Keratinocyte (primary cell): ENCODE data around the gene COL11A2. TPM values are rescaled to one million over a fixed set of nuclear protein-coding genes. Genes with fewer than 3 reads are reported as not detected.

Experiments used
- DNase-seq: peaks from one replicate; pipeline ENCODE4 v3.0.0-alpha.2; 2011; ENCODE audit warnings: low read depth, missing footprints, low spot score
- FAIRE-seq: peaks from 2 replicates; lab custom pipeline; 2011; peaks lifted over from hg19 to GRCh38; lab: Jason Lieb, UNC
- H2AFZ ChIP-seq: 2 replicates; pipeline ENCODE4 v1.6.0; 2012; ENCODE audit warnings: low read length, control low read depth, inconsistent platforms; ENCODE audit not compliant: control insufficient read depth
- H3K27ac ChIP-seq: 2 replicates; pipeline ENCODE4 v1.5.1; 2011; ENCODE audit warnings: low read length; ENCODE audit not compliant: control insufficient read depth, insufficient read depth
- H3K27me3 ChIP-seq: 3 replicates; pipeline ENCODE4 v1.6.0; 2011; ENCODE audit warnings: low read length; ENCODE audit not compliant: control insufficient read depth, insufficient read depth; ENCODE audit errors: extremely low read depth
- H3K36me3 ChIP-seq, 2 experiments: 2 replicates in 1 of 2; 3 replicates in 1 of 2; pipeline ENCODE4 v1.5.1; 2011; ENCODE audit warnings: low read length in 2 of 2, mild to moderate bottlenecking in 1 of 2; ENCODE audit not compliant: control insufficient read depth in 2 of 2, insufficient read depth in 2 of 2; ENCODE audit errors: extremely low read depth in 1 of 2
- H3K4me1 ChIP-seq: 3 replicates; pipeline ENCODE4 v1.5.1; 2011; ENCODE audit warnings: low read length; ENCODE audit not compliant: control insufficient read depth, insufficient read depth; ENCODE audit errors: extremely low read depth
- H3K4me2 ChIP-seq: 3 replicates; pipeline ENCODE4 v1.6.0; 2011; ENCODE audit warnings: low read depth, low read length; ENCODE audit not compliant: control insufficient read depth, insufficient read depth; ENCODE audit errors: extremely low read depth
- H3K4me3 ChIP-seq, 3 experiments: fragments of 200-600 bp in 1 of 3; sonication (generic) in 1 of 3; 2 replicates in 2 of 3; 3 replicates in 1 of 3; pipeline ENCODE4 v1.5.1; 2011 to 2016; ENCODE audit warnings: low read length in 3 of 3, mild to moderate bottlenecking in 3 of 3, control low read depth in 2 of 3, inconsistent platforms in 1 of 3, low read depth in 1 of 3, mixed read lengths in 1 of 3, mixed run types in 1 of 3, moderate library complexity in 1 of 3; ENCODE audit not compliant: control insufficient read depth in 2 of 3, insufficient read depth in 2 of 3; ENCODE audit errors: extremely low read depth in 1 of 3
- H3K79me2 ChIP-seq: 2 replicates; pipeline ENCODE4 v1.6.0; 2012; ENCODE audit warnings: low read length; ENCODE audit not compliant: control insufficient read depth, insufficient read depth
- H3K9ac ChIP-seq: 3 replicates; pipeline ENCODE4 v1.6.0; 2011; ENCODE audit warnings: low read length; ENCODE audit not compliant: control insufficient read depth, insufficient read depth; ENCODE audit errors: extremely low read depth
- H3K9me1 ChIP-seq: 3 replicates; pipeline ENCODE4 v1.6.0; 2011; ENCODE audit warnings: low read length; ENCODE audit not compliant: control insufficient read depth, insufficient read depth; ENCODE audit errors: extremely low read depth
- H3K9me3 ChIP-seq: 2 replicates; pipeline ENCODE4 v1.5.1; 2012; ENCODE audit warnings: low read depth, low read length; ENCODE audit not compliant: control insufficient read depth
- H4K20me1 ChIP-seq: 3 replicates; pipeline ENCODE4 v1.6.0; 2011; ENCODE audit warnings: low read length; ENCODE audit not compliant: control insufficient read depth, insufficient read depth; ENCODE audit errors: extremely low read depth
- CTCF ChIP-seq, 3 experiments: IDR thresholded peaks in 1 of 3; conservative IDR thresholded peaks in 1 of 3; optimal IDR thresholded peaks in 1 of 3; 2 replicates in 2 of 3; 3 replicates in 1 of 3; pipeline versions ENCODE3 to v1.5.1; 2011; ENCODE audit warnings: low read length in 3 of 3, mild to moderate bottlenecking in 3 of 3, moderate library complexity in 2 of 3, control low read depth in 1 of 3, inconsistent platforms in 1 of 3; ENCODE audit not compliant: insufficient read depth in 2 of 3; ENCODE audit errors: extremely low read depth in 1 of 3
- EZH2 ChIP-seq: IDR thresholded peaks from one replicate; pipeline ENCODE4 v1.6.1; 2012; ENCODE audit warnings: inconsistent platforms, mild to moderate bottlenecking, low read length, moderate library complexity
- dilution Hi-C: fragments of 300-500 bp; cut with MboI; formaldehyde crosslinking; loops from one replicate; pipeline ENCODE4 v1.7.0; 2020; ENCODE audit warnings: low sequenced_read_pairs; ENCODE audit not compliant: extremely low pct_ligation_motif_present
- polyA plus RNA-seq, 5 experiments: library from polyadenylated mRNA; depleted of rRNA in 3 of 5; stranded (reverse) in 3 of 5; stranded (forward) in 1 of 5; unstranded in 1 of 5; fragments of >200 nt; gene quantifications; 1 replicate in 1 of 5; 2 replicates in 3 of 5; 3 replicates in 1 of 5; pipeline versions ENCODE4 v1.2.1 to v1.2.3, GENCODE V29; 2011 to 2012; ENCODE audit warnings: missing spikeins in 2 of 5, low read depth in 1 of 5, low replicate concordance in 1 of 5

Gene COL11A2
- polyA plus RNA-seq, 1 donor (not counting 4 experiments of a cell fraction or from before 2014, with no cell fraction given), result 0.08 TPM

GRCh38 chr6:33205191-33206026, 13.1 kb upstream of the COL11A2 start:
- TF ChIP-seq CTCF (optimal IDR thresholded peaks at IDR 0.05 in 1 of 3, IDR thresholded peaks at IDR 0.05 in 1 of 3, conservative IDR thresholded peaks at IDR 0.05 in 1 of 3; ENCODE audit: extremely low read depth in 1 of 3, insufficient read depth in 2 of 3, low read length in 3 of 3) (peak in 2 of 3 experiments; percentile 8 to 9), EZH2 (no peak)
- peak; percentile 76 for DNase-seq
- peak overlapping the region; percentile 88 for H3K9ac ChIP-seq
- dilution Hi-C loops, result no loop called here
- FAIRE-seq, result peak; percentile 29
- H3K27me3 ChIP-seq, result no peaks in the 10 kb centered on the region
- H3K36me3 ChIP-seq, result peaks cover 20 to 35% of the 10 kb centered on the region in 2 experiments
- peak overlapping the region; percentile 98 for H3K4me2 ChIP-seq
- peaks cover 30% of the 10 kb centered on the region for H3K79me2 ChIP-seq
- H3K9me3 ChIP-seq, result no peaks in the 10 kb centered on the region
- H4K20me1 ChIP-seq, result no peaks in the 10 kb centered on the region
- H3K27ac ChIP-seq, result peak overlapping the region; percentile 88
- H2AFZ ChIP-seq, result no peak overlapping the region
- peaks cover 45% of the 10 kb centered on the region for H3K4me1 ChIP-seq
- H3K9me1 ChIP-seq, result peaks cover 5% of the 10 kb centered on the region
- H3K4me3 ChIP-seq, result peak overlapping the region; percentile 74 to 80 (median 79)

- DNase-seq (no peak), FAIRE-seq (no peak)
- peaks cover 33% of the 10 kb centered on the region for H3K79me2 ChIP-seq
- peak within 1 kb of the TSS; percentile 98 for H3K4me2 ChIP-seq
- H2AFZ ChIP-seq, result peak within 1 kb of the TSS; percentile 50
- H3K27me3 ChIP-seq, result no peaks in the 10 kb centered on the region
- H3K9ac ChIP-seq, result peak within 1 kb of the TSS; percentile 88
- H3K4me3 ChIP-seq, result peak within 1 kb of the TSS; percentile 74 to 80 (median 79)
- peaks cover 18 to 29% of the 10 kb centered on the region in 2 experiments for H3K36me3 ChIP-seq
- dilution Hi-C loops, result no loop called here
- peaks cover 5% of the 10 kb centered on the region for H3K9me1 ChIP-seq
- no peak for TF ChIP-seq CTCF (optimal IDR thresholded peaks at IDR 0.05 in 1 of 3, IDR thresholded peaks at IDR 0.05 in 1 of 3, conservative IDR thresholded peaks at IDR 0.05 in 1 of 3; ENCODE audit: extremely low read depth in 1 of 3, insufficient read depth in 2 of 3, low read length in 3 of 3)
- no peak for TF ChIP-seq EZH2
- no peaks in the 10 kb centered on the region for H3K9me3 ChIP-seq
- H3K27ac ChIP-seq, result peak within 1 kb of the TSS; percentile 88
- H3K4me1 ChIP-seq, result peaks cover 46% of the 10 kb centered on the region
- H4K20me1 ChIP-seq, result no peaks in the 10 kb centered on the region
These were observed 12.3 kb upstream of the COL11A2 start, which contains the start of gene HSD17B8 for GRCh38 chr6:33204415-33205190. TSS of gene HSD17B8 (plus strand) at chr6:33204655. CDS start at chr6:33204669, 14 bp downstream.
